Hepatocyte (in vitro differentiated cells): ENCODE results near the gene VSTM2L. TPM values are rescaled to one million over a fixed set of nuclear protein-coding genes. Genes with fewer than 3 reads are reported as not detected.
"Not testable (repeated sequence)": the region's sequence is repeated elsewhere in the genome, so short reads cannot be mapped to it uniquely, and the experiment has no call there.

Source experiments
- DNase-seq: peaks from one replicate; pipeline ENCODE4 v3.0.0-alpha.2; 2016; ENCODE audit warnings: low spot score
- H2AFZ ChIP-seq: fragments of 200-600 bp; sonication (generic); 2 replicates; pipeline ENCODE4 v1.6.0; 2016; ENCODE audit warnings: antibody characterized with exemption, mild to moderate bottlenecking
- H3K27ac ChIP-seq: fragments of 200-600 bp; sonication (generic); 2 replicates; pipeline ENCODE4 v1.5.1; 2016; ENCODE audit warnings: mild to moderate bottlenecking
- H3K27me3 ChIP-seq: fragments of 200-600 bp; sonication (generic); 2 replicates; pipeline ENCODE4 v1.6.1; 2016
- H3K36me3 ChIP-seq: fragments of 200-600 bp; sonication (generic); replicated peaks from 2 replicates; pipeline ENCODE4 v1.5.1; 2016; ENCODE audit warnings: low read depth; ENCODE audit not compliant: insufficient read depth
- H3K4me1 ChIP-seq: fragments of 200-600 bp; sonication (generic); 2 replicates; pipeline ENCODE4 v1.5.1; 2016; ENCODE audit warnings: mild to moderate bottlenecking, moderate library complexity; ENCODE audit not compliant: insufficient read depth
- H3K4me2 ChIP-seq: fragments of 200-600 bp; sonication (generic); 2 replicates; pipeline ENCODE4 v1.6.0; 2016
- H3K4me3 ChIP-seq: fragments of 200-600 bp; sonication (generic); 2 replicates; pipeline ENCODE4 v1.5.1; 2016; ENCODE audit warnings: mild to moderate bottlenecking
- H3K79me2 ChIP-seq: fragments of 200-600 bp; sonication (generic); 2 replicates; pipeline ENCODE4 v1.6.0; 2017; ENCODE audit warnings: mild to moderate bottlenecking
- H3K9me2 ChIP-seq: fragments of 200-600 bp; sonication (generic); replicated peaks from 2 replicates; pipeline ENCODE4 v1.6.0; 2017; ENCODE audit warnings: mild to moderate bottlenecking; ENCODE audit not compliant: insufficient read depth
- H3K9me3 ChIP-seq: fragments of 200-600 bp; sonication (generic); 2 replicates; pipeline ENCODE4 v1.5.1; 2016; ENCODE audit warnings: low read depth, mild to moderate bottlenecking
- H4K20me1 ChIP-seq: fragments of 200-600 bp; sonication (generic); 2 replicates; pipeline ENCODE4 v1.6.0; 2016; ENCODE audit warnings: mild to moderate bottlenecking; ENCODE audit not compliant: insufficient read depth, poor library complexity, severe bottlenecking
- EZH2 ChIP-seq: fragments of 200-600 bp; sonication (generic); IDR thresholded peaks from 2 replicates; pipeline ENCODE4 v1.6.1; 2016; ENCODE audit warnings: antibody characterized with exemption, mild to moderate bottlenecking, borderline replicate concordance
- EZH2phosphoT487 ChIP-seq: fragments of 200-600 bp; sonication (generic); IDR thresholded peaks from one replicate; pipeline ENCODE4 v1.6.1; 2018; ENCODE audit warnings: antibody characterized with exemption, mild to moderate bottlenecking, low read depth, moderate library complexity; ENCODE audit not compliant: unreplicated experiment, severe bottlenecking
- WGBS: methylation state at CpG from one replicate; pipeline ENCODE4 v1.1.6; 2016; ENCODE audit warnings: low lambda C conversion rate; ENCODE audit errors: missing lambda C conversion rate; 5-methylcytosine and 5-hydroxymethylcytosine counted together
- polyA plus RNA-seq: library from polyadenylated mRNA; unstranded; fragments of >200 nt; fragmentation: Nextera tagmentation; extraction: Ambion mirVana; gene quantifications from 2 replicates; pipeline ENCODE4 v1.2.1, GENCODE V29; 2016
- total RNA-seq: library from RNA; depleted of rRNA; stranded (reverse); fragments of >200 nt; gene quantifications from 2 replicates; pipeline ENCODE4 v1.2.3, GENCODE V29; 2014
- TF ChIP-seq, protein P1 (sequence below): fragments of 200-600 bp; sonication (generic); IDR thresholded peaks from 2 replicates; pipeline ENCODE4 v1.5.1; 2016; ENCODE audit warnings: antibody characterized with exemption, mild to moderate bottlenecking; ENCODE audit not compliant: poor library complexity

The VSTM2L gene
- total and polyA plus RNA-seq, 2 experiments from 2014 or later, result 2.5 to 3.7 TPM

- no peak for TF ChIP-seq EZH2phosphoT487
- H3K79me2 ChIP-seq, result no peaks in the 10 kb centered on the region
- no peaks in the 10 kb centered on the region for H3K9me3 ChIP-seq
- H3K4me3 ChIP-seq, result no peak overlapping the region
- H3K4me2 ChIP-seq, result no peak overlapping the region
- H3K27me3 ChIP-seq, result no peaks in the 10 kb centered on the region
- peaks cover 11% of the 10 kb centered on the region for H3K4me1 ChIP-seq
- no peak overlapping the region for H2AFZ ChIP-seq
- WGBS, result 78% methylated on average over 2 of the region's 2 CpGs
- no peaks in the 10 kb centered on the region for H4K20me1 ChIP-seq
- no peak for DNase-seq
- H3K36me3 ChIP-seq, result no peaks in the 10 kb centered on the region
- no peak overlapping the region for H3K27ac ChIP-seq
- no peaks in the 10 kb centered on the region for H3K9me2 ChIP-seq
Measured at GRCh38 chr20:37958856-37959520, 56.1 kb downstream of the VSTM2L start.

GRCh38 chr20:37961066-37961465 lies 58.1 kb downstream of the VSTM2L start:
- no peak for DNase-seq
- H3K9me2 ChIP-seq, result no peaks in the 10 kb centered on the region
- no peak overlapping the region for H3K4me2 ChIP-seq
- peaks cover 7% of the 10 kb centered on the region for H3K4me1 ChIP-seq
- no peaks in the 10 kb centered on the region for H3K9me3 ChIP-seq
- no peaks in the 10 kb centered on the region for H3K79me2 ChIP-seq
- WGBS, result 76% methylated on average over 1 of the region's 1 CpG
- no peak overlapping the region for H3K27ac ChIP-seq
- H4K20me1 ChIP-seq, result no peaks in the 10 kb centered on the region
- no peak overlapping the region for H3K4me3 ChIP-seq
- H3K27me3 ChIP-seq, result no peaks in the 10 kb centered on the region
- TF ChIP-seq, protein P1, sequence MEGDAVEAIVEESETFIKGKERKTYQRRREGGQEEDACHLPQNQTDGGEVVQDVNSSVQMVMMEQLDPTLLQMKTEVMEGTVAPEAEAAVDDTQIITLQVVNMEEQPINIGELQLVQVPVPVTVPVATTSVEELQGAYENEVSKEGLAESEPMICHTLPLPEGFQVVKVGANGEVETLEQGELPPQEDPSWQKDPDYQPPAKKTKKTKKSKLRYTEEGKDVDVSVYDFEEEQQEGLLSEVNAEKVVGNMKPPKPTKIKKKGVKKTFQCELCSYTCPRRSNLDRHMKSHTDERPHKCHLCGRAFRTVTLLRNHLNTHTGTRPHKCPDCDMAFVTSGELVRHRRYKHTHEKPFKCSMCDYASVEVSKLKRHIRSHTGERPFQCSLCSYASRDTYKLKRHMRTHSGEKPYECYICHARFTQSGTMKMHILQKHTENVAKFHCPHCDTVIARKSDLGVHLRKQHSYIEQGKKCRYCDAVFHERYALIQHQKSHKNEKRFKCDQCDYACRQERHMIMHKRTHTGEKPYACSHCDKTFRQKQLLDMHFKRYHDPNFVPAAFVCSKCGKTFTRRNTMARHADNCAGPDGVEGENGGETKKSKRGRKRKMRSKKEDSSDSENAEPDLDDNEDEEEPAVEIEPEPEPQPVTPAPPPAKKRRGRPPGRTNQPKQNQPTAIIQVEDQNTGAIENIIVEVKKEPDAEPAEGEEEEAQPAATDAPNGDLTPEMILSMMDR, result no peak
- no peak for TF ChIP-seq EZH2
- no peak for TF ChIP-seq EZH2phosphoT487
- no peak overlapping the region for H2AFZ ChIP-seq
- no peaks in the 10 kb centered on the region for H3K36me3 ChIP-seq

DNA sequence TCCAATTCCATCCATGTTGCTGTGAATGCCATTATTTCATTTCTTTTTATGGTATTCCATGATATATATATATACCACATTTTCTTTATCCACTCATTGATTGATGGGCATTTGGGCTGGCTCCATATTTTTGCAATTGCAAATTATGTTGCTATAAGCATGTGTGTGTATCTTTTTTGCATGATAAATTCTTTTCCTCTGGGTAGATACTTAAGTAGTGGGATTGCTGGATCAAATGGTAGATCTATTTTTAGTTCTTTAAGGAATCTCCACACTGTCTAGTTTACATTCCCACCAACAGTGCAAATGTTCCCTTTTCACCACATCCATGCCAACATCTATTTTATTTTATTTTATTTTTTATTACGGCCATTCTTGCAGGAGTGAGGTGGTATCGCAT lies 60.6 kb downstream of the VSTM2L start:
- WGBS, result 94% methylated on average over 2 of the region's 2 CpGs

DNA sequence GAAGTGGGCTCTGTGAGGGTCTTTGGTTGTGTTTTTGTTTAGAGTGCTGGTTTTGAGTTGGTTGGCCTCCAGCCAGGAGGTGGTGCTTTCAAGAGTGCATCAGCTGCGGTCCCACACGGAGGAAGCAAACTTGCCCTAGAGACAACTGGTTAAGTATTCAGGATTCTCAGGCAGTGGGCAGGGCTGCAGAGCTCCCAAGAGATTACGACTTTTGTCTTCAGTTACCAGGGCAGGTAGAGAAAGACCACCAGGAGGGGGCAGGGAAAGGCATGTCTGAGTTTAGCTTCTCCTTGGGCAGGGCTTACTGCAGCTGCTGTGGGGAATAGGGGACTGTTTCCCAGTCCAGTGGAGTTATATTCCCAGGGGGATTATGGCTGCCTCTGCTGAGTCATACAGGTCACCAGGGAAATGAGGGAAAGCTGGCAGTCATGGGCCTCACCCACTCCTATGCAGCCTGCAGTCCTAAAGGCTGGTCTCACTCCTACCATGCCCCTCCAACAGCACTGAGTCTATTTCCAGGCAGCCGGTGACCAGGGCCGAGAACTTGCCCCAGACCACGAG lies 66.0 kb downstream of the VSTM2L start:
- Histone ChIP-seq H3K4me2 (no peak overlapping the region), H2AFZ (no peak overlapping the region), H3K27me3 (no peaks in the 10 kb centered on the region), H3K79me2 (no peaks in the 10 kb centered on the region), H3K4me3 (no peak overlapping the region), H3K9me2 (no peaks in the 10 kb centered on the region), H3K27ac (no peak overlapping the region), H3K4me1 (no peaks in the 10 kb centered on the region), H3K36me3 (no peaks in the 10 kb centered on the region), H4K20me1 (no peaks in the 10 kb centered on the region), H3K9me3 (no peaks in the 10 kb centered on the region)
- TF ChIP-seq EZH2 (no peak), EZH2phosphoT487 (no peak)
- no peak for DNase-seq
- WGBS, result 68% methylated on average over 6 of the region's 6 CpGs

More for the DNA sequence above, 60.6 kb downstream of the VSTM2L start:
- DNase-seq, H3K9me3 ChIP-seq, H3K4me3 ChIP-seq, H3K4me1 ChIP-seq, H3K36me3 ChIP-seq, H3K27me3 ChIP-seq, H3K79me2 ChIP-seq, H3K4me2 ChIP-seq, H3K9me2 ChIP-seq, H2AFZ ChIP-seq, H3K27ac ChIP-seq, H4K20me1 ChIP-seq: not testable (repeated sequence)
